Natural killer cell (primary cell): Measurements from ENCODE around the gene ZAP70. TPM values are rescaled to one million over a fixed set of nuclear protein-coding genes. Genes with fewer than 3 reads are reported as not detected.

ENCODE experiments used
- ATAC-seq, 3 donors: fragments of 150-1000 bp in 2 of 3; fragments of 200-7000 bp in 1 of 3; cut with Tn5 transposase; 1 replicate in 1 of 3; 2 replicates in 2 of 3; pipeline ENCODE4 v1.10.0; 2021; ENCODE audit warnings: mild to moderate bottlenecking in 2 of 3, moderate library complexity in 2 of 3
- DNase-seq, 2 donors: peaks; one replicate each; pipeline versions ENCODE4 v3.0.0 to v3.0.0-alpha.2; 2013 to 2021; ENCODE audit warnings: mixed read lengths in 1 of 2
- H3K27ac ChIP-seq: one replicate; pipeline ENCODE4 v1.5.1; 2013; ENCODE audit warnings: mild to moderate bottlenecking, low read length
- H3K27me3 ChIP-seq: one replicate; pipeline ENCODE4 v1.6.1; 2013; ENCODE audit warnings: low read length; ENCODE audit not compliant: control insufficient read depth, insufficient read depth
- H3K36me3 ChIP-seq: one replicate; pipeline ENCODE4 v1.6.1; 2013; ENCODE audit warnings: low read length; ENCODE audit not compliant: control insufficient read depth, insufficient read depth
- H3K4me1 ChIP-seq: one replicate; pipeline ENCODE4 v1.6.1; 2013; ENCODE audit warnings: low read length; ENCODE audit not compliant: control insufficient read depth, insufficient read depth
- H3K4me3 ChIP-seq: one replicate; pipeline ENCODE4 v1.5.1; 2013; ENCODE audit warnings: low read length
- H3K9me3 ChIP-seq: one replicate; pipeline ENCODE4 v1.6.1; 2013; ENCODE audit warnings: low read length; ENCODE audit not compliant: control insufficient read depth, insufficient read depth
- H3K27ac Mint-ChIP-seq, 2 donors: one replicate each; pipeline ENCODE4 v1.8.0; 2022; ENCODE audit warnings: mild to moderate bottlenecking in 2 of 2, mixed read lengths in 2 of 2, moderate library complexity in 1 of 2
- H3K27me3 Mint-ChIP-seq, 2 donors: one replicate each; pipeline ENCODE4 v1.8.0; 2022; ENCODE audit warnings: low read depth in 2 of 2, mixed read lengths in 2 of 2
- H3K36me3 Mint-ChIP-seq: one replicate; pipeline ENCODE4 v1.8.0; 2022; ENCODE audit warnings: mixed read lengths
- H3K4me1 Mint-ChIP-seq, 2 donors: one replicate each; pipeline ENCODE4 v1.8.0; 2022; ENCODE audit warnings: mixed read lengths in 2 of 2
- H3K4me3 Mint-ChIP-seq: one replicate; pipeline ENCODE4 v1.8.0; 2022; ENCODE audit warnings: mild to moderate bottlenecking, moderate library complexity, mixed read lengths
- H3K9me3 Mint-ChIP-seq, 2 donors: one replicate each; pipeline ENCODE4 v1.8.0; 2022; ENCODE audit warnings: mixed read lengths in 2 of 2
- CTCF ChIP-seq: fragments of 200-600 bp; IDR thresholded peaks from one replicate; pipeline ENCODE4 v1.8.0; 2022; ENCODE audit warnings: antibody characterized with exemption
- WGBS: methylation state at CpG from one replicate; pipeline ENCODE4 v1.1.7; 2013; ENCODE audit warnings: missing lambda C conversion rate; ENCODE audit not compliant: insufficient coverage; 5-methylcytosine and 5-hydroxymethylcytosine counted together
- intact Hi-C: fragments of 100-400 bp; cut with micrococcal nuclease; formaldehyde crosslinking; loops from one replicate; pipeline ENCODE4 v1.14.2; 2022
- total RNA-seq, 4 donors: library from RNA; stranded (reverse); fragments of 120-200 nt in 1 of 4; gene quantifications; one replicate each; pipeline versions ENCODE4 v1.2.3 to v1.2.4, GENCODE V29; 2013 to 2022

ZAP70 gene
- total RNA-seq, 3 donors from 2014 or later (not counting 1 experiment from before 2014, with no cell fraction given): 883 to 1,008 (median 954) TPM

GRCh38 chr2:97699765-97700444 lies 13.5 kb upstream of the ZAP70 start:
- peaks cover 4 to 5% of the 10 kb centered on the region in 2 donors for H3K4me1 Mint-ChIP-seq
- Histone ChIP-seq H3K4me3 (no peak overlapping the region), H3K36me3 (no peaks in the 10 kb centered on the region), H3K27me3 (no peaks in the 10 kb centered on the region), H3K27ac (no peak overlapping the region), H3K9me3 (no peaks in the 10 kb centered on the region), H3K4me1 (no peaks in the 10 kb centered on the region)
- no peak overlapping the region for H3K4me3 Mint-ChIP-seq
- H3K36me3 Mint-ChIP-seq: no peaks in the 10 kb centered on the region
- H3K27me3 Mint-ChIP-seq: peaks cover 4 to 10% of the 10 kb centered on the region in 2 donors
- no peak overlapping the region for H3K27ac Mint-ChIP-seq
- 84% methylated on average over 9 of the region's 11 CpGs for WGBS
- peak; percentile 81 to 90 (median 85) for ATAC-seq
- peak; percentile 79 for TF ChIP-seq CTCF
- intact Hi-C loops: loop anchor here (1.0 to 5.0 kb wide), 3 partner anchors 48 to 685 kb away; partner anchors contain the start of gene ANKRD36
- no peaks in the 10 kb centered on the region for H3K9me3 Mint-ChIP-seq
- peak; percentile 47 to 80 for DNase-seq

GRCh38 chr2:97701186-97701585 lies 12.2 kb upstream of the ZAP70 start:
- Histone ChIP-seq H3K9me3 (no peaks in the 10 kb centered on the region), H3K27me3 (no peaks in the 10 kb centered on the region), H3K27ac (no peak overlapping the region), H3K4me1 (no peaks in the 10 kb centered on the region), H3K36me3 (no peaks in the 10 kb centered on the region), H3K4me3 (no peak overlapping the region)
- Mint-ChIP-seq H3K4me1 (peaks cover 4 to 5% of the 10 kb centered on the region in 2 donors), H3K27ac (no peak overlapping the region), H3K4me3 (no peak overlapping the region), H3K36me3 (no peaks in the 10 kb centered on the region), H3K9me3 (no peaks in the 10 kb centered on the region), H3K27me3 (peaks cover 4 to 10% of the 10 kb centered on the region in 2 donors)
- intact Hi-C loops: loop anchor here (2.0 kb wide), 1 partner anchor 684 kb away; no protein-coding TSS in a partner anchor
- TF ChIP-seq CTCF: no peak
- 78% methylated on average over 13 of the region's 13 CpGs for WGBS
- DNase-seq (no peak), ATAC-seq (no peak)

GRCh38 chr2:97701851-97702465 lies 11.4 kb upstream of the ZAP70 start:
- no peaks in the 10 kb centered on the region for H3K27me3 ChIP-seq
- ATAC-seq (no peak), DNase-seq (no peak)
- 84% methylated on average over 6 of the region's 6 CpGs for WGBS
- Mint-ChIP-seq H3K27me3 (peaks cover 4 to 10% of the 10 kb centered on the region in 2 donors), H3K4me3 (no peak overlapping the region), H3K36me3 (no peaks in the 10 kb centered on the region), H3K27ac (no peak overlapping the region), H3K9me3 (no peaks in the 10 kb centered on the region), H3K4me1 (peaks cover 4% of the 10 kb centered on the region in 2 donors)
- TF ChIP-seq CTCF: no peak
- H3K9me3 ChIP-seq: no peaks in the 10 kb centered on the region
- intact Hi-C loops: loop anchor here (2.0 kb wide), 1 partner anchor 683 kb away; no protein-coding TSS in a partner anchor
- H3K4me3 ChIP-seq: no peak overlapping the region
- no peak overlapping the region for H3K27ac ChIP-seq
- no peaks in the 10 kb centered on the region for H3K4me1 ChIP-seq
- H3K36me3 ChIP-seq: no peaks in the 10 kb centered on the region
